PC-9 (cell line): Measurements from ENCODE around the gene SCLY.
"Not testable (repeated sequence)": the region's sequence is repeated elsewhere in the genome, so short reads cannot be mapped to it uniquely, and the experiment has no call there.

Experiments used
- CTCF ChIP-seq: fragments of 200-600 bp; sonication (generic); conservative IDR thresholded peaks from 2 replicates; pipeline ENCODE4 v1.6.1; 2017; ENCODE audit warnings: mixed run types, antibody characterized with exemption, mild to moderate bottlenecking, moderate library complexity
- EZH2 ChIP-seq: fragments of 200-600 bp; sonication (generic); IDR thresholded peaks from 2 replicates; pipeline ENCODE4 v1.8.0; 2017; ENCODE audit warnings: antibody characterized with exemption, low read depth

GRCh38 chr2:238057696-238058575 lies 2.9 kb upstream of the SCLY start:
- TF ChIP-seq CTCF, EZH2: not testable (repeated sequence)
